Measurements from ENCODE around the gene TRIM2.
"Not testable (repeated sequence)": the region's sequence is repeated elsewhere in the genome, so short reads cannot be mapped to it uniquely, and the experiment has no call there.

The TRIM2 gene

DNA sequence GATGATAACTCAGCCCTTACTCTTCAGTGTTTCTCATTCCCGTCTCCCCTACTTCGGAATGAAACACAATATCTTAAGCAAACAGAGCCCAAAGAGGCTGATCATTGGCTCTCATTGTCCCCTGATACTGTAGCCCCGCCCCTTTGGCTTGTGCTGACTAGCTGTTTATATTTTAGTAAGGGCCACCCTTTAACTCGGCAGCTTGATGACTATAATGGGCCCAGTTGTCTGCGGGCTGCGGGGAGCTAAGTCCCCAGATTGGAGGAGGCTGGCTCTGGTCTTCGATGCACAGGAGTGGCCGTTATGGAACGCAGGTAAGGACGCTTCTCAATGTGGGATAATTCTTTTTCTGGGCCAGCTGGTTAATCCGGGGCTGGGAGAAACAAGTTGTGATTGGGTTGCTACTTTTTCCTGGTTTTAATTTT lies at the start of gene TRIM2:
TSS of gene TRIM2 (plus strand) at position 197 of the 425 bp plus-strand sequence. CDS start at position 285, 88 bp downstream.
- FAIRE-seq: no peak

DNA sequence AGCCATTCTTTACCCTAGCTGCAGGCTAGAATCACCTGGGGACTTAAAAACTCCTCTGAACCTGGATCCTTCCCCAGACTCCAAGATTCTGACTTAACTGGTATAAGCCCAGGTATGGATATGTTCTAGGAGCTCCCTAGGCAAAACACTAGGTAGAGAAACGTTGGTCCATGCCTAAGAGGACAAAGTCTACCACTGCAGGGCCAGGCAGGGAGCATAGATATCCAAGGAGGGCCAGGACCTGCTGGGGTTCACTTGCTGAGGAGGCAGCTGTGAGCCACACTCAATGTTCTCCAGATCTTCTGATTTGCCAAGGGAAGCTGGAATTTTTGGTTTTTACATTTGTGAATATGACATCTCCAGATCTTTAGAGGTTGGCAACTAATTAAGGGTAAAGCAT lies 48.6 kb upstream of the TRIM2 start:
- FAIRE-seq: no peak

DNA sequence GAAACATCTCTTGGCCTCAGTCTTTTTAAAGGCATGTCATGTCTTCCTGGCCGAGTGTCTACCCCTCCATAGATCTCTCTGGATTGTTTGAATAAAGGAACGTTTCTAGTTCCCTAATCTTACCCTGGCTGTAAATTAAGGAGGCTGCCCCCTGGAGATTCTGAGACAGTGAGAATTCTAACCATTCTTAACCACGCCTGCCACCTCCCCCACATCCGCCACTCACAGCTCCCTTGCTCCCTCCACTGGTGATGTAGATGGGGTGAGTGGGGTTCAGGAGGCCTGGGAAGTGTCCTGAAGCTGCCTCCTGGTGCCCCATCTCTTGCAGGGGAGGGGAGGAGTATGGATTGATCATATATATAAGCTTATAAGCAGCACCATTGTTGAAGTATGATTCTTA lies 48.0 kb upstream of the TRIM2 start:
- FAIRE-seq: no peak

- no peak for FAIRE-seq
These were observed 47.5 kb upstream of the TRIM2 start for GRCh38 chr4:153156721-153157120.

GRCh38 chr4:153159016-153159415 lies 45.2 kb upstream of the TRIM2 start:
- no peak for FAIRE-seq

- FAIRE-seq: no peak
These were observed 44.5 kb upstream of the TRIM2 start for GRCh38 chr4:153159728-153160221.

GRCh38 chr4:153160821-153161220 lies 43.4 kb upstream of the TRIM2 start:
- no peak for FAIRE-seq

DNA sequence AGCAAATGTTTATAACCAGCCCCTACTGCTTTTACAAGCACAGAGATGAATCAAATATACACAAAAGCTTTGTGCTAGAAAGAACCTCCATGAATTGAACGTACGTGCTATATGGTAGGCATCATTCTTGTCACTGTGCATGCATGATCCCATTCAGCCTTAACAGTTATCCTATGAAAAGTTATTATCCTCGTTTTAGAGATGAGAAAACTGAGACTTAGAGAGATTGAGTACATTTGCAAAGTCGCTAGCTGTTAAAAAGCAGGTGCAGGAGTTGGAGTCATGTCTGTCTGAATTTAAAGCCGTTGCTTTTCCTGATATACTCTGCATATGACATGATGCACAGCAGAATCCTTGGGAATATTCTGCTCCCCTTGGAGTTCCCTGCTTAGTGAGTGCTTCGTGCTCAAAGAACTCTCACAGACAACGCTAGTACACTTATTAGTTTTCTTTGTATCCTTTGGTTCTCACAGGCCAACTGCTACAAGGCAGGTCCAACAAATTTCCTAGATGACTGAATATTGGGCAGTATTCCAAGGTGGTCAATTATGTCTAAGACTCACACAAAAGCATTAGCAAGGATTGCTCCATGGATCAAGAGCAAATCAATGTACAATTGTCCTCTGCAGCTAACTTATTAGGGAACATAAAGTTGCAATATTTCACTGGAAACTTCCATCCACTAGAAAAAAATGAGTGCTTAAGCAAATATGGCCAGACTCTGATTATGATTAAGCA lies 42.8 kb upstream of the TRIM2 start:
- no peak for FAIRE-seq

DNA sequence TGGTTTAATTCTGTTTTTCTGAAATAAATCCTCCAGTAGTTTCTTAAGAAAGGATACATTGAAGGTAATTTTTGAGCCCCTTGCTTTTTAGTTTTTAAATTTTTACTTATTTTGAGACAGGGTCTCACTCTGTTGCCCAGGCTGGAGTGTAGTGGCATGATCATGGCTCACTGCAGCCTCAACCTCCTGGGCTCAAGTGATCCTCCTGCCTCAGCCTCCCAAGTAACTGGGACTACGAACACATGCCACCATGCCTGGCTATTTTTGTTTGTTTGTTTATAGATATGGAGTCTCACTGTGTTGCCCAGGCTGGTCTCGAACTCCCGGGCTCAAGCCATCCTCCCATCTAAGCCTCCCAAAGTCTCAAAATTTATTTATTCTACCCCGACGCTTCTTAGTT lies 39.0 kb upstream of the TRIM2 start:
- FAIRE-seq: not testable (repeated sequence)

GRCh38 chr4:153166716-153167501 lies 37.3 kb upstream of the TRIM2 start:
- FAIRE-seq: no peak

- FAIRE-seq: no peak
These were observed 34.5 kb upstream of the TRIM2 start for GRCh38 chr4:153169776-153170175.

DNA sequence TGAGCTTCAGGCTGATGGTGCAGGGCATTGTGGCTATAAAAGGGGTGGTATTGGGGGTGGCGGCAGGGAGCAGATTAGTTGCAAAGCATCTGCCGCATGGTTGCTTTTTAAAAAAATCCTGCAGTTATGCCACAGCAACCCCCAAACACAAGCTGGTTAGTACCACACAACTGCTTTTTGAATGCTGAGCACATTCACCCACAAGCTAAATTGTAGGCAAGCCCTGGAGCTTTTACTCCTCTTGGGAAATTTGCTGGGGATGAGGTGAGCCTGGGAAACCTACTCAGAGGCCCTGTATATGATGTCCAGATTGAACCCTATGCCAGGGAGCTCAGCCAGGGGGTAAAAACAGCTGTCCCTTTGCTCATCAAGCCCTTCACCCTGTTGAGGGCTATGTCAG lies 33.8 kb upstream of the TRIM2 start:
- FAIRE-seq: no peak

GRCh38 chr4:153174821-153175567 lies 29.2 kb upstream of the TRIM2 start:
- no peak for FAIRE-seq

- FAIRE-seq: no peak
These were observed 27.3 kb upstream of the TRIM2 start for GRCh38 chr4:153176938-153177337.

- FAIRE-seq: no peak
These were observed 26.4 kb upstream of the TRIM2 start for GRCh38 chr4:153177841-153178240.

DNA sequence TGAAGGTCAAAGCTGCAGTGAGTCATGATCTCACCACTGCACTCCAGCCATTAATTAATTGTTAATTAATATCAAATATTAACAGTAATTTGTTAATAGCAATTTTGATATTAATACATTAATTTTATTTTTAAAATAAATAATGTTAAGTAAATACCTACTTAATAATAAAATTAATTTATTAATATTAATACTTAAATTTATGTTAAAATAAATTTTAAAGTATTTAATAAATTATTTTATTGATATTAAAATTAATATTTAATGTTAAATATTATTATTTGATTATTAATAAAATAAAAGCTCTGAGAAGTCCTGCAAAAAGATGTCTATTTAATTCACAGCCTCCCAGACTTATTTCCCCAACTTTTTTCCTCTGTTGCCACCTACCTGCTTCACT lies 25.1 kb upstream of the TRIM2 start:
- FAIRE-seq: peak; percentile 96

GRCh38 chr4:153181293-153181692 lies 22.9 kb upstream of the TRIM2 start:
- no peak for FAIRE-seq

GRCh38 chr4:153181700-153182099 lies 22.5 kb upstream of the TRIM2 start:
- no peak for FAIRE-seq

GRCh38 chr4:153183146-153183545 lies 21.1 kb upstream of the TRIM2 start:
- FAIRE-seq: no peak

- FAIRE-seq: no peak
These were observed 18.9 kb upstream of the TRIM2 start for GRCh38 chr4:153185331-153185852.

- FAIRE-seq: no peak
These were observed 18.1 kb upstream of the TRIM2 start for GRCh38 chr4:153186046-153186728.

GRCh38 chr4:153189016-153189801 lies 15.0 kb upstream of the TRIM2 start:
- no peak for FAIRE-seq
